DMS79 (cell line): ENCODE results near the gene NPTX1.

Experiments used
- DNase-seq: peaks from one replicate; lab custom pipeline; 2025; lab: John Stamatoyannopoulos, UW

Gene NPTX1

DNA sequence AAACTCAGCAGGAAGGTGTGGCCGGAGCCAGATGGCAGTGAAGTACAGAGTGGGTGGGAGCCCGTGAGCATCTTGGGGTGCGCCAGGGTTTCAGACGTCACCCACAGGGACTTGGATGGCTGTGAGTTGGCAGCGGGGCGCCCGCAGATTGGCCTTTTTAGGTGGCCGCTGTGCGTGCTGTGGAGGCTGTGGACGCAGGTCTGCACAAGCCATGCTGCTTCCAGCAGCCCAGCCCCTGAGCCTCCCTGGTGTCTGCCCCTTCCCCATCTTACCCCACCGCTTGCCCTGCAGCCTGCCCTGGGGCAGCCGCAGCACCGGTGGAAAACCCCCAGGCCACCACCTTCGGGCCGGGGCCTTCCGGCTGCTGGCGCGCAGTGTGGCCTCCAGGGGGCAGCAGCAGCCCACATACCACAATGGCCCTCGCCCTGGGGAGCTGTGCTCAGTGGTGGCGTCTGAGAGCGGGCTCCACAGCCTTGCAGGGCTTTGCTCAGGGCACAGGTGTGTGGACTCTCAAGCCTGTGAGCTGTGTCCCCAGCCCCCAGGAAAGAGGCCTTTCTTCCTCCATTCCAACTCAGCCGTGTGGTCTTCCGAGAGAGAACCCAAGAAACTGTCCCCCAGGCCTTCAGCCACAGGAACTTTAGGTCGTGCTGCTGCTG is 49.6 kb downstream of the NPTX1 start:
- DNase-seq: peak; percentile 10

DNA sequence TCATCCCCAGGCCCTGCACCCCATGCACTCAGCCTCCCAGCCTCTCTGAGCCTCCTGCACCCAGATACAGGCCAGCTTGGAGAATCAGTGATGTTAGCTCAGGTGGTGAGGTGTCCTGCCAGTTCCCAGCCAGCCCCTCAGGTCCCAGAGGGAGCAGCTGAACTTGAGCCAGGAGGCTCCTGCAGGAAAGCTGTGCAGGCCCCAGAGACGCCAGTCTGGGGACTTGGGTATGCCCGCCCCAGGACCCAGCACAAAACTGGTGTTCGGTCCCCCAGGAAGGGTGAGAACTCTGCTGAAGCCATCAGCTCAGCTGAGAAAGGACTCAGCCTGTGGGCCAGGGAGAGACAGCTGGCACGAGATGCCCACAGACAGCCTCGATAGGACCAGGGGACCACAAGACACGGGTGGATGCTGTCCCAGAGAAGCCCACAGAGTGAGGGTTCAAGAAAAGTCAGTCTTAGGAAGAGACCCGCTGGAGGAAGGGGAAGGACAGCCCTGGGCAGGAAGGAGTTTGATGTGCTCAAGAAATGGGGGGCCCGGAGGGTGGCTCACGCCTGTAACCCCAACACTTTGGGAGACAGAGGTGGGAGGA is 50.5 kb downstream of the NPTX1 start:
- DNase-seq: no peak

DNA sequence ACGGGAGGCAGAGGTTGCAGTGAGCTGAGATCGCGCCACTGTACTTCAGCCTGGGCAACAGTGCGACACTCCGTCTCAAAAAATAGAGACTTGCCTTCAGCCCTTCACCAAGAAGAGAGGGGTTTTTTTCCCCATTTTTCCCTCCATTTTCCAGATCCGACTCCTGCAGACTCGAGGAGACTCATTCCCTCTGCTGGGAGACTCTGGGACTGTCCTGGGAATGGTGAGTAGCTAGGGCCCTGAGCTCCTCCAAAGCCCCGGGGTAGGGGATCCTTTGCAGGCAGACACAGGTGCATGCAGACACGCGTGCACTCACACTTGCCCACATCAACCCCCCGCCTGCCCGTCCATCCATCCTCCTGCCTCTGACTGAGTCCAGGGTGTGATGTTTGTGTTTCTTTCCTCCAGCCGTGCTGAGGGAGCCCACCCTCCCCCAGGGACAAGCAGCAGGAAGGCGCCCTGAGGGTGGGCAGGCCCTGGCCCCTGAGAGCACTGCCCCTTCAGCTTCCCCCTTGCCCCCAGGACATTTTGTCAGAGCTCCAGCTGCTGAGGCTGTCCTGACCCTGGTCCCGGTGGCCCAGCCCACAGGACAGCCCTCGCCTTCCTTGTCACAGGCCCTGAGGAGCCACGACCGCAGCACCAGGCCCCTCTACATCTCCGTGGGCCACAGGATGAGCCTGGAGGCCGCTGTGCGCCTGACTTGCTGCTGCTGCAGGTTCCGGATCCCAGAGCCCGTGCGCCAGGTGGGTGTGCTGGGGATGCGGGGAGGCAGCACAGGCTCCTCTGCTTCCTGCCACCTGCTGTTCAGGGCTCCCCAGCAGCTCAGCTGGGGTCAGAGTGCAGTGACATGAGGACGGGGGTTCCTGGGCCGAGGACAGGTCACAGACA is 51.3 kb downstream of the NPTX1 start:
- no peak for DNase-seq

DNA sequence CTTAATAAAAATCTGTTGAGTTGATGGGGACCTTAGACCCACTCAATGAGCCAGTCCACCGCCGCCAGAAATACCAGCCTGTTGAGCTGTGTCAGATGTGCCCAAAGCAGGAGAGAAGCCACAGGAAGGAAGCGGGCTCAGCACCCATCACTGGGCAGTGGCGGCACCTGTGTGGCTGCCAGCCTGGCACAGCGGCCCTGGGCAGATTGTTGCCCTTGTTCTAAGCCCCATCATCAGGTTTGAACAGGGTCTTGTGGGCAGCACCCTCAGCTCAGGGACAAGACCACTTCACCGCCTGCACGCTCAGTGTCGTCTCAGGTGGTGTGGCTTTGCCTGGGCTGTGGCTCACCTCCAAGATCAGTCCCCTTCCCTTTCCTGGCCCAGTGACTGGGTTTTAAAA is 52.1 kb downstream of the NPTX1 start:
- DNase-seq: no peak

DNA sequence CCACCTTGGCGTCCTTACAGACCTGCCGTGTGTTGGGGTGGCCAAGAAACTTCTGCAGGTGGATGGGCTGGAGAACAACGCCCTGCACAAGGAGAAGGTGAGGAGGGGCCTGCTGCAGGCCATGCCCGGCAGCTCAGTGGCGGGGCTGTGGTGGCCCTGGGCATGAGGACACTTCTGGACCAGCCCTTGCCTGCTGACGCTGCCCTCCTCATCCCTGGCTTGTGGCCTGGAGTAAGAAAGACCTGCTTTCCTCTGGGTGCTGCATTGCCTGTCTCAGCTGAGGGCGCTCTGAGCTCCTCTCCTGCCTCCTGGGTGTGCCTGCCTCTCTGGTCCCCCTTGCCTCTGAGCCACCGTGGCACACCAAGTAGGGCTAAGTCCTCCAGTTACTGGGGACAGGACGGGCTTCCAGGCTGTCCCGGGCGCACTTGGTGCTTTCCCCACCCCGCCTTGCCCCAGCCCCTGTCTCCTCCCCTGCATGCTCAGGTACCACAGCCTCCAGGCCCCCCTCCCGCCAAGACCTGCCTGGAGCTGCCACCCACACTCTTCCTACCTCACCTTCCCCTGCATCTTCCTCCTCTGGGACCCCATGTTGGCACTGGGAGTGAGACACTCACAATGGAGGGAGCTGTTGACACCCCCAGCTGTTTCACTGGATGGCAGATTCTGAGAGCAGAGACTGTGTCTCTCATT is 52.7 kb downstream of the NPTX1 start:
- no peak for DNase-seq

DNA sequence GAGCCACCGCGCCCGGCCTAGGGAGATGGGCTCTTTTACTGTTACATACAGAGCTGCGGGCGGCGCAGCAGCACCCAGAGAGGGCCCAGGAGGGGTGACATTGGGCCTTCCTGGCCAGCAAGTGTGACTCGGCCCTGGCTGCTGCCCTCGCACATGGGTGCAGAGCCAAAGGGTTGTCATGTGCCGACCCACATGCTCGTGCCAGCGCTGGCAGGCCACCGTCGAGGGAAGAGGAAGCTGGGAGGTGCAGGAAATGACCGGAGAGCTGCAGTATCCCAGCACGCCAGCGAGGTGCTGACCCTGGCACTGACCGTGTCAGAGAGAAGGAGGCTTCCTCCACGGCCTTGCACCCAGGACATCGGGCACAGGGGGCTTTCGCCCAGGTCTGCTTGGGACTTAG is 53.4 kb downstream of the NPTX1 start:
- DNase-seq: no peak

DNA sequence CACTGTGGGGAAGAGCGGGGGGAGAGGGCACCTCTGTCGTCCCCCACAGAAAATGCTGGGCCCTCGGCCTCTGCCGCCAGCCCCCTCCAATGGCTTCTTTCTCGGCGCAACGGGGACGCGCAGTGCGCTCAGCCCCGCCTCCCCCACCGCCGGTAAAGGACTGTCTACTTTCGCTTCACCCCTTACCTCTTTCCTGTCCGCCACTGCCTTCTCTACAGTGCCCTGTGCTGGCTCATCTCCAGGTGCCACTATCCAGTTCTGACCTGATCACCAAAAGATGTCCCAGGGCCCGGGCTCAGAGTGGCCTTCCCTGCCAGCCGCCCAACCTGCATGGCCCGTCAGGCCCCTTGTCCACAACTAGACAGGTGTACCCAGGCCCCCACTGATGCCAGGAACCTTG is 54.1 kb downstream of the NPTX1 start:
- DNase-seq: no peak

DNA sequence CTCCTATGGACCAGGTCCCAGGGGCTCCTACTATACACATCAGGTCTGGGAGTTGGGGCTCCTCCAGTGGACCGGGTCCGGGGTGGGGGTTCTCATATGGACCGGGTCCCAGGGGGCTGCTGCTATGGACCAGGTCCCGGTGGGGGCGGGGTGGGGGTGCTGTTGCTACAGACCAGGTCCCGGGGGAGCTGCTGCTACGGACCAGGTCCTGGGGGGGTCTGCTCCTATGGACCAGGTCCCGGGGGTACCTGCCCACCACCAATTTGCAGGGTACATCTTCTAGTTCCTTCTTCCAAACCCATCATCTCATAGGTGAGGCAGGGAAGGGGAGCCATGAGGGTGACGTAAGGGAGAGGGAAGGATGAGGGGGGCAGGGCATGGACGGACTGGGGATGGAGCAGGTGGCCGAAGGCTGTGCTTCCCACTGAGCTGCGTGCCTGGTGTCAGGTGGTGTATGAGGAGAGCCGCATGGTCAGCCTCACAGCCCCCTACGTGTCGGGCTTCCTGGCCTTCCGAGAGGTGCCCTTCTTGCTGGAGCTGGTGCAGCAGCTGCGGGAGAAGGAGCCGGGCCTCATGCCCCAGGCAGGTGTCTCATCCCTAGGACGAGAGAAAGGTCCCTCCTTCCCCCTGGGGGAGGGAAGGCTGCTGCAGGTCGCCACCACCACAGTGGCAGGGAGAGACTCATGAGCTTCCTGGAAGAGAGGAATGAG is 54.9 kb downstream of the NPTX1 start:
- no peak for DNase-seq

DNA sequence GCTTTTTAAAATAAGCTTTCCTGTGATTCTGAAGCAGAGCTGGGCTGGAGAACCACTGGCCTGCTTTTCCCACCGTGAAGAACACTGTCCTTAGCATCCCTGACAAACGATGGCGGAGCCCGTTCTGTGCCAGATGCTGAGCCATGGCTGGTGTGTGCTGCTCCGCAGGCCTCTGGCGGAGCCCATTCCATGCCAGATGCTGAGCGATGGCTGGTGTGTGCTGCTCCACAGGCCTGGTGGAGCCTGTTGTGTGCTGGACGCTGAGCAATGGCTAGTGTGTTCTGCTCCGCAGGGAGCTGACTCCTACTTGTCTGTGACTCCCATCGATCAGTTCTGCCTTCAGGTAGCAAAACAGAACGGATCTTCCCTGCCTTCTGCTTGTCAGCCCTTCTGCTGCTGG is 57.2 kb downstream of the NPTX1 start:
- DNase-seq: no peak

DNA sequence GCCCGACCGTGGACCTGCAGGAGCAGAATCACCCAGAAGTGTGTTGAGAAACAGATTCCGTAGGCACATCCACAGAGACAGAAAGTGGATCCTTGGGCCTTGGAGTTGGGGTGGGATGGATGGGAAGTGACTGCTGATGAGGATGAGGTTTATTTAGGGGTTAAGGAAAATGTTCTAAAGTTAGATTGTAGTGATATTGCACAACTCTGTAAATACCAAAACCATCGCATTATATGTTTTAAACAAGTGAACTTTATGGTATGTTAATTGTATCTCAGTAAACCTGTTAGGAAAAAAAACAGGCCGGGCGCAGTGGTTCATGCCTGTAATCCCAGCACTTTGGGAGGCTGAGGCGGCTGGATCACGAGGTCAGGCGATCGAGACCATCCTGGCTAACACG is 57.8 kb downstream of the NPTX1 start:
- DNase-seq: no peak
